ENCODE data around the gene GSN. TPM values are rescaled to one million over a fixed set of nuclear protein-coding genes. Genes with fewer than 3 reads are reported as not detected.

GSN gene
- polyA plus RNA-seq, 1 experiment, result 421 TPM

DNA sequence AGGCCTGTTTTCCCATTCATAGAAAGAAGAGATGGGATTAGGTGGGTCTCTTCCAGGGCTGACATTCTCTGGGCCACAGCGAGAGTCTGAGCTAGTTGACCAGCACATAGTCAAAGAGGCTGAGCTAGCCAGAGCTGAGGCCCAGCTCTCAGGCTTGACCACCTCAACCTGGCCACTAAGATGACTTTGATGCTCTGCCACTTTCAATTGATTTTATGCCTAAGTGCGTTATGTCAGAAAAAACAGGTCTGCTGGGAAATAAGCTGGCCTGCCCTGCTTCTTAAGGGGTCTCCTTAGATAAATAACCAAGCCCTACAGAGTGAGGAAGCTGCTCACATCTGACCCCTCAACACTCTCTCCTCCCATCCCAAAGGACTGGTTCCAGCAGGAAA is 46.3 kb upstream of the GSN start:
- ChIA-PET CTCF (interaction anchor here (0.9 to 2.3 kb wide), 7 partner anchors 8 to 218 kb away, joined by 3 to 9 read pairs (median 3); partner anchors contain the start of gene RAB14), POLR2A (no interaction called here)
- Histone ChIP-seq H3K27me3 (ENCODE audit: control insufficient read depth, insufficient read depth, low read length) (no peaks in the 10 kb centered on the region), H3K4me3 (ENCODE audit: low read depth, low read length) (no peak overlapping the region), H3K9me3 (ENCODE audit: control insufficient read depth, insufficient read depth, low read length) (no peaks in the 10 kb centered on the region), H3K27ac (ENCODE audit: low read depth, low read length) (no peak overlapping the region)
- TF ChIP-seq, protein P1, sequence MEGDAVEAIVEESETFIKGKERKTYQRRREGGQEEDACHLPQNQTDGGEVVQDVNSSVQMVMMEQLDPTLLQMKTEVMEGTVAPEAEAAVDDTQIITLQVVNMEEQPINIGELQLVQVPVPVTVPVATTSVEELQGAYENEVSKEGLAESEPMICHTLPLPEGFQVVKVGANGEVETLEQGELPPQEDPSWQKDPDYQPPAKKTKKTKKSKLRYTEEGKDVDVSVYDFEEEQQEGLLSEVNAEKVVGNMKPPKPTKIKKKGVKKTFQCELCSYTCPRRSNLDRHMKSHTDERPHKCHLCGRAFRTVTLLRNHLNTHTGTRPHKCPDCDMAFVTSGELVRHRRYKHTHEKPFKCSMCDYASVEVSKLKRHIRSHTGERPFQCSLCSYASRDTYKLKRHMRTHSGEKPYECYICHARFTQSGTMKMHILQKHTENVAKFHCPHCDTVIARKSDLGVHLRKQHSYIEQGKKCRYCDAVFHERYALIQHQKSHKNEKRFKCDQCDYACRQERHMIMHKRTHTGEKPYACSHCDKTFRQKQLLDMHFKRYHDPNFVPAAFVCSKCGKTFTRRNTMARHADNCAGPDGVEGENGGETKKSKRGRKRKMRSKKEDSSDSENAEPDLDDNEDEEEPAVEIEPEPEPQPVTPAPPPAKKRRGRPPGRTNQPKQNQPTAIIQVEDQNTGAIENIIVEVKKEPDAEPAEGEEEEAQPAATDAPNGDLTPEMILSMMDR (IDR thresholded peaks at IDR 0.05; ENCODE audit: low read depth, low read length), result no peak
- DNase-seq (ENCODE audit: low read depth, low spot score), result no peak

DNA sequence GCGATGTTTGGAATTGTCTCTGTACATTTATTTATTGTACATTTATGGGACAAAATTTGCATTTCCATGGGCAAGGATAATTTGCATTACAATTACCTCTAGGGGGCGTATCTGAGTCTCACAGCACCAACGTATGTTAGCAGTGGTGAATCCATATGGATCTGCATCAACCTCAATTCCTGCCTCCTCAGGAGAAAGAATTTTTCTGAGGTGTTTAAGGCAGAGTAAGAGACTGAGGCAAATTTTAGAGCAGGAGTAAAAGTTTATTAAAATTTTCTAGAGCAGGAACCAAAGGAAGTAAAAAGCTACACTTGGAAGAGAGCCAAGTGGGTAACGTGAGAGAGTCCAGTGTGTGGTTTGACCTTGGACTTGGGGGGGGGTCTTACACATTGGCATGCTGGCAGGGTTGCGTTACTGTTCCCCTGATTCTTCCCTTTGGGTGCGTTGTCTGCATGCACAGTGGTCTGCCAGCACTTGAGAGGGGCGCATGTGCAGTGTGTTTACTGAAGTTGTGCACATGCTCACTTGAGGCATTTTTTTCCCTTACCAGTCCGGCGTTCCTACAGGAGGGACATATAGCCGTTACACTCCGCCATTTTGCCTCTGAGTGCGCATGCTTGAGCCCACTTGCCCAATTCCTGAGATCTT is 45.3 kb upstream of the GSN start:
- DNase-seq (ENCODE audit: low read depth, low spot score), result no peak
- TF ChIP-seq, protein P1 (IDR thresholded peaks at IDR 0.05; ENCODE audit: low read depth, low read length), result peak; percentile 76
- Histone ChIP-seq H3K27me3 (ENCODE audit: control insufficient read depth, insufficient read depth, low read length) (no peaks in the 10 kb centered on the region), H3K27ac (ENCODE audit: low read depth, low read length) (no peak overlapping the region), H3K4me3 (ENCODE audit: low read depth, low read length) (no peak overlapping the region), H3K9me3 (ENCODE audit: control insufficient read depth, insufficient read depth, low read length) (no peaks in the 10 kb centered on the region)
- ChIA-PET CTCF (interaction anchor here (0.6 to 2.3 kb wide), 17 partner anchors 9 to 217 kb away, joined by 3 to 13 read pairs (median 5); partner anchors contain the start of gene GSN), POLR2A (no interaction called here)

DNA sequence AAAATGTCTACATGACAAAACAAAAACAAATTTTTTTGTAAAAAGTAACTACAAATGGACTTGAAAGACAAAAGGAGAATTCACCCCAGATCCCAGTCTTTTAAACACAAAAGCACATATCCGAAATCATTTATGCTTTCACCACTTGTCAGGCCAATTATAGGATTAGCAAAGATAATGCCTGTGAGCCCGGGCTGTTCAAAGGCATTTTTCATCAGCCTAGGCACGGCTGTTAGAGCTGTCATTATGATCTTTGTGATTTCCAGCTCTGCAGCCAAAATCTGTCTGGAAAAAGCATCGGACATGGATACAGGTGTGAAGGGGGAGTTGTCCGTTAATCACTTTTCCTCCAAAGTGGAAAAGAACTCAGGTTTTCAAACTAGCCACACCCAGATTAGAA is 42.7 kb upstream of the GSN start:
- no peak for DNase-seq (ENCODE audit: low read depth, low spot score)
- CTCF ChIA-PET, result interaction anchor here (0.7 to 1.9 kb wide), 4 partner anchors 9 to 113 kb away, joined by 4 to 6 read pairs (median 5); no protein-coding TSS in a partner anchor
- TF ChIP-seq, protein P1 (IDR thresholded peaks at IDR 0.05; ENCODE audit: low read depth, low read length), result no peak
- POLR2A ChIA-PET, result interaction anchor here (0.7 kb wide), 1 partner anchor 43 kb away, joined by 8 read pairs; the partner anchor contains the start of gene GSN
- no peak overlapping the region for H3K4me3 ChIP-seq (ENCODE audit: low read depth, low read length)
- no peaks in the 10 kb centered on the region for H3K9me3 ChIP-seq (ENCODE audit: control insufficient read depth, insufficient read depth, low read length)
- no peaks in the 10 kb centered on the region for H3K27me3 ChIP-seq (ENCODE audit: control insufficient read depth, insufficient read depth, low read length)
- no peak overlapping the region for H3K27ac ChIP-seq (ENCODE audit: low read depth, low read length)

DNA sequence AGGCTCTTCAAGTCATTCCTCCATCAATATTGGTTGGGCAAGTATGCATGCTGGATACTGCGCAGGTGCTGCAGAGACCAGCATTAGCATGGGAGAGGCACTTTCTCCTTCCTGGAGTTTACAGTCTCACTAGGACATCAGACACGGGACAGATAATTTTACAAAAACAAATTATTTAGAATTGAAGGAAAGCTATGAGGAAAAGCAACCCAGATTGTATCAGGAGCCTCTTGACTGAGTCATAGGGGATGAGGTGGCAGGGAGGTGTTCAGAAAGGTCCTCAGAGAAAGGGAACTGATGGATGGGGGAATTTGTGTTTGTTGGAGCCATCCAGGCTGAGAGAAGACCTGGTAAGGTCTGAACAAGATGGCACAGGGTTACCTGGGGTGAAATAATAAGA is 41.8 kb upstream of the GSN start:
- POLR2A ChIA-PET, result interaction anchor here (0.5 to 0.8 kb wide), 2 partner anchors 45 to 239 kb away, joined by 3 to 10 read pairs; no protein-coding TSS in a partner anchor
- CTCF ChIA-PET, result interaction anchor here (0.8 to 2.1 kb wide), 5 partner anchors 8 to 173 kb away, joined by 3 to 10 read pairs (median 6); no protein-coding TSS in a partner anchor
- DNase-seq (ENCODE audit: low read depth, low spot score), result no peak

DNA sequence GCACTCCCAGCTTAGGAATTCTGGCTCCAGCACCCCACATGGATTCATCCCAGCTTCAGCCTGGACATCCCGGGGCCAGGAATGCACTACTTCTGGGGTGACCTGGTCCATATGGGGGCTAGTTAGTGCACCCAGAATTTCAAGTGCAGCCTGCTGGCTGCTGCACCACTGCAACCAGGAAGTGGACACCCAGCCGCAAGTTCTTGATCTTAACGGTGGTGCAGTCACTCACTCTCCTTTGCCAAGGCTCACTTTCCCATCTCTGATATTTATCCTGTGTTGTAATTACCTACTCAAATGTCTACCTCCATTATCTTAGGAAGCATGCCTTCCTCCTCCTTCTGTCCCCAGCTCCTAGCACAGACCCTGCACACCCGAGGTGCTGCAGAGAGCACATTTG is 40.1 kb upstream of the GSN start:
- Histone ChIP-seq H3K9me3 (ENCODE audit: control insufficient read depth, insufficient read depth, low read length) (no peaks in the 10 kb centered on the region), H3K27ac (ENCODE audit: low read depth, low read length) (no peak overlapping the region), H3K27me3 (ENCODE audit: control insufficient read depth, insufficient read depth, low read length) (no peaks in the 10 kb centered on the region), H3K4me3 (ENCODE audit: low read depth, low read length) (no peak overlapping the region)
- ChIA-PET POLR2A (no interaction called here), CTCF (interaction anchor here (0.9 to 2.1 kb wide), 3 partner anchors 14 to 92 kb away, joined by 5 to 10 read pairs (median 6); no protein-coding TSS in a partner anchor)
- no peak for DNase-seq (ENCODE audit: low read depth, low spot score)
- TF ChIP-seq, protein P1 (IDR thresholded peaks at IDR 0.05; ENCODE audit: low read depth, low read length), result no peak

More for the DNA sequence above, 41.8 kb upstream of the GSN start:
- Histone ChIP-seq H3K4me3 (ENCODE audit: low read depth, low read length) (no peak overlapping the region), H3K27ac (ENCODE audit: low read depth, low read length) (no peak overlapping the region), H3K9me3 (ENCODE audit: control insufficient read depth, insufficient read depth, low read length) (no peaks in the 10 kb centered on the region), H3K27me3 (ENCODE audit: control insufficient read depth, insufficient read depth, low read length) (no peaks in the 10 kb centered on the region)
- TF ChIP-seq, protein P1 (IDR thresholded peaks at IDR 0.05; ENCODE audit: low read depth, low read length), result no peak

Data from AG04450 (cell line).